HG02970 (cell line): ENCODE measurements around the gene MDH1.
"Not testable (repeated sequence)": the region's sequence is repeated elsewhere in the genome, so short reads cannot be mapped to it uniquely, and the experiment has no call there.

Source experiments
- ATAC-seq: cut with Tn5 transposase; IDR thresholded peaks from one replicate; pipeline ENCODE4 v1.9.1; 2021; ENCODE audit warnings: mild to moderate bottlenecking, moderate library complexity, moderate number of reproducible peaks; ENCODE audit not compliant: unreplicated experiment, low FRiP score

The MDH1 gene

GRCh38 chr2:63587814-63588384 lies 864 bp upstream of the MDH1 start:
- no peak for ATAC-seq

GRCh38 chr2:63589148-63589958 lies 590 bp downstream of the MDH1 start:
- no peak for ATAC-seq

GRCh38 chr2:63590626-63591408 lies 2.1 kb downstream of the MDH1 start:
- ATAC-seq = no peak

- ATAC-seq = no peak
Observed at GRCh38 chr2:63591566-63592175, 2.9 kb downstream of the MDH1 start.

- ATAC-seq = no peak
Observed at GRCh38 chr2:63594660-63595059, 5.9 kb downstream of the MDH1 start.

- no peak for ATAC-seq
Observed at GRCh38 chr2:63596401-63596883, 7.7 kb downstream of the MDH1 start.

GRCh38 chr2:63598981-63599380 lies 10.2 kb downstream of the MDH1 start:
- no peak for ATAC-seq

GRCh38 chr2:63600881-63601460 lies 12.2 kb downstream of the MDH1 start:
- no peak for ATAC-seq

- ATAC-seq = no peak
Observed at GRCh38 chr2:63604666-63605065, 15.9 kb downstream of the MDH1 start.

- not testable (repeated sequence) for ATAC-seq
Observed at GRCh38 chr2:63608865-63609264, 20.1 kb downstream of the MDH1 start.

GRCh38 chr2:63610525-63610924 lies 21.8 kb downstream of the MDH1 start:
- ATAC-seq = no peak

GRCh38 chr2:63613391-63613901 lies 24.7 kb downstream of the MDH1 start:
- no peak for ATAC-seq

- ATAC-seq = no peak
Observed at GRCh38 chr2:63614448-63614968, 25.7 kb downstream of the MDH1 start.

GRCh38 chr2:63614983-63615945 lies 26.5 kb downstream of the MDH1 start:
- no peak for ATAC-seq

- ATAC-seq = no peak
Observed at GRCh38 chr2:63617366-63617765, 28.6 kb downstream of the MDH1 start.

GRCh38 chr2:63619328-63619727 lies 30.6 kb downstream of the MDH1 start:
- ATAC-seq = no peak

GRCh38 chr2:63622751-63623150 lies 34.0 kb downstream of the MDH1 start:
- no peak for ATAC-seq

- ATAC-seq = not testable (repeated sequence)
Observed at GRCh38 chr2:63623763-63624162, 35.0 kb downstream of the MDH1 start.

- ATAC-seq = no peak
Observed at GRCh38 chr2:63627866-63628265, 39.1 kb downstream of the MDH1 start.
